Ishikawa (cell line): Measurements from ENCODE around the gene OR51B2.

Experiments used
- CEBPB ChIP-seq: IDR thresholded peaks from 2 replicates; pipeline ENCODE4 v1.6.1; 2012
- CREB1 ChIP-seq: IDR thresholded peaks from 2 replicates; pipeline ENCODE4 v1.6.1; 2012; ENCODE audit warnings: low read depth
- EGR1 ChIP-seq: IDR thresholded peaks from 2 replicates; pipeline ENCODE4 v1.6.1; 2012
- EP300 ChIP-seq: IDR thresholded peaks from 2 replicates; pipeline ENCODE4 v1.6.1; 2012; ENCODE audit warnings: borderline replicate concordance
- FOXM1 ChIP-seq: IDR thresholded peaks from 2 replicates; pipeline ENCODE4 v1.6.1; 2012; ENCODE audit warnings: low read depth, borderline replicate concordance
- NFIC ChIP-seq: IDR thresholded peaks from 2 replicates; pipeline ENCODE4 v1.6.1; 2012
- RAD21 ChIP-seq: IDR thresholded peaks from 2 replicates; pipeline ENCODE4 v1.6.1; 2012; ENCODE audit warnings: low read depth
- TAF1 ChIP-seq: IDR thresholded peaks from 2 replicates; pipeline ENCODE4 v1.6.1; 2012; ENCODE audit warnings: low read depth, mild to moderate bottlenecking
- TCF12 ChIP-seq: IDR thresholded peaks from 2 replicates; pipeline ENCODE4 v1.6.1; 2012; ENCODE audit warnings: low read depth
- TEAD4 ChIP-seq: IDR thresholded peaks from 2 replicates; pipeline ENCODE4 v1.6.1; 2012
- YY1 ChIP-seq: IDR thresholded peaks from 2 replicates; pipeline ENCODE4 v1.6.1; 2012; ENCODE audit warnings: low read depth
- TF ChIP-seq, protein P1 (sequence below): IDR thresholded peaks from 2 replicates; pipeline ENCODE4 v1.6.1; 2012
- TF ChIP-seq, protein P2 (sequence below): IDR thresholded peaks from 2 replicates; pipeline ENCODE4 v1.6.1; 2012
- TF ChIP-seq, protein P3 (sequence below): IDR thresholded peaks from 2 replicates; pipeline ENCODE4 v1.6.1; 2012; ENCODE audit warnings: low read depth, mild to moderate bottlenecking

DNA sequence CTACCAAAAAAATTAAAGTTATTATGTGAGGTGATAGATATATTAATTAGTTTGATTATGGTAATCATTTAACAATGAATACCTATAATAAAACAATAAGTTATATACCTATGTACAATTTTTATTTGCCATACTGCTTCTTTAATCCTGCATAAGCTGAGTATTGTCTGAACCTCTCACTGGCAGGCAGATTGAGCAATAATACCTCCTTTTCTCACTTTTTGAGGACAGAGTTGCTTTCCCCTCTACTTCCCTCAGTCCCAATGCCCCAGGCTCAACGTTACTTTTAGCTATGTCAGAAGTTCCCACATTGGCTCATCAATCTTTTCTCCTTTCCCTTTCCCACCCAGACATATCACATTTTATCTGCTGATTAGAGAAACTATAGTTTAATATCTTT lies 25.5 kb upstream of the OR51B2 start:
- no peak for TF ChIP-seq NFIC
- TF ChIP-seq, protein P1, sequence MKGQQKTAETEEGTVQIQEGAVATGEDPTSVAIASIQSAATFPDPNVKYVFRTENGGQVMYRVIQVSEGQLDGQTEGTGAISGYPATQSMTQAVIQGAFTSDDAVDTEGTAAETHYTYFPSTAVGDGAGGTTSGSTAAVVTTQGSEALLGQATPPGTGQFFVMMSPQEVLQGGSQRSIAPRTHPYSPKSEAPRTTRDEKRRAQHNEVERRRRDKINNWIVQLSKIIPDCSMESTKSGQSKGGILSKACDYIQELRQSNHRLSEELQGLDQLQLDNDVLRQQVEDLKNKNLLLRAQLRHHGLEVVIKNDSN, result no peak
- TF ChIP-seq FOXM1, result no peak
- no peak for TF ChIP-seq EGR1
- TF ChIP-seq, protein P2, sequence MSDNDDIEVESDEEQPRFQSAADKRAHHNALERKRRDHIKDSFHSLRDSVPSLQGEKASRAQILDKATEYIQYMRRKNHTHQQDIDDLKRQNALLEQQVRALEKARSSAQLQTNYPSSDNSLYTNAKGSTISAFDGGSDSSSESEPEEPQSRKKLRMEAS, result no peak
- no peak for TF ChIP-seq CEBPB
- no peak for TF ChIP-seq YY1
- TF ChIP-seq EP300, result no peak
- no peak for TF ChIP-seq TCF12
- TF ChIP-seq, protein P3, sequence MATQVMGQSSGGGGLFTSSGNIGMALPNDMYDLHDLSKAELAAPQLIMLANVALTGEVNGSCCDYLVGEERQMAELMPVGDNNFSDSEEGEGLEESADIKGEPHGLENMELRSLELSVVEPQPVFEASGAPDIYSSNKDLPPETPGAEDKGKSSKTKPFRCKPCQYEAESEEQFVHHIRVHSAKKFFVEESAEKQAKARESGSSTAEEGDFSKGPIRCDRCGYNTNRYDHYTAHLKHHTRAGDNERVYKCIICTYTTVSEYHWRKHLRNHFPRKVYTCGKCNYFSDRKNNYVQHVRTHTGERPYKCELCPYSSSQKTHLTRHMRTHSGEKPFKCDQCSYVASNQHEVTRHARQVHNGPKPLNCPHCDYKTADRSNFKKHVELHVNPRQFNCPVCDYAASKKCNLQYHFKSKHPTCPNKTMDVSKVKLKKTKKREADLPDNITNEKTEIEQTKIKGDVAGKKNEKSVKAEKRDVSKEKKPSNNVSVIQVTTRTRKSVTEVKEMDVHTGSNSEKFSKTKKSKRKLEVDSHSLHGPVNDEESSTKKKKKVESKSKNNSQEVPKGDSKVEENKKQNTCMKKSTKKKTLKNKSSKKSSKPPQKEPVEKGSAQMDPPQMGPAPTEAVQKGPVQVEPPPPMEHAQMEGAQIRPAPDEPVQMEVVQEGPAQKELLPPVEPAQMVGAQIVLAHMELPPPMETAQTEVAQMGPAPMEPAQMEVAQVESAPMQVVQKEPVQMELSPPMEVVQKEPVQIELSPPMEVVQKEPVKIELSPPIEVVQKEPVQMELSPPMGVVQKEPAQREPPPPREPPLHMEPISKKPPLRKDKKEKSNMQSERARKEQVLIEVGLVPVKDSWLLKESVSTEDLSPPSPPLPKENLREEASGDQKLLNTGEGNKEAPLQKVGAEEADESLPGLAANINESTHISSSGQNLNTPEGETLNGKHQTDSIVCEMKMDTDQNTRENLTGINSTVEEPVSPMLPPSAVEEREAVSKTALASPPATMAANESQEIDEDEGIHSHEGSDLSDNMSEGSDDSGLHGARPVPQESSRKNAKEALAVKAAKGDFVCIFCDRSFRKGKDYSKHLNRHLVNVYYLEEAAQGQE, result no peak
- TF ChIP-seq CREB1, result no peak
- no peak for TF ChIP-seq RAD21
- TF ChIP-seq TAF1, result no peak
- TF ChIP-seq TEAD4, result no peak
